ENCODE data around the gene NHERF2.

GRCh38 chr16:2072926-2073325 is 46.2 kb downstream of the NHERF2 start:
- TF ChIP-seq CTCF (conservative IDR thresholded peaks at IDR 0.05; ENCODE audit: low read depth in 2 of 2) (no peak), EZH2 (IDR thresholded peaks at IDR 0.05; ENCODE audit: low read depth, unreplicated experiment) (no peak), REST (IDR thresholded peaks at IDR 0.05; ENCODE audit: unreplicated experiment) (no peak), ETS1 (IDR thresholded peaks at IDR 0.05) (no peak), ZNF114 (CRISPR knock-in tag; IDR thresholded peaks at IDR 0.05) (no peak), STAT1 (IDR thresholded peaks at IDR 0.05; ENCODE audit: unreplicated experiment) (no peak), EZH2phosphoT487 (IDR thresholded peaks at IDR 0.05; ENCODE audit: unreplicated experiment) (no peak)
